Right lobe of liver (tissue), 6 donors: ENCODE data around the gene TEDC1. TPM values are rescaled to one million over a fixed set of nuclear protein-coding genes. Genes with fewer than 3 reads are reported as not detected.

Experiments used
- ATAC-seq, 4 donors: fragments of 200-7000 bp; cut with Tn5 transposase; one replicate each; pipeline ENCODE4 v1.9.1; 2020; ENCODE audit warnings: mild to moderate bottlenecking in 4 of 4, moderate library complexity in 4 of 4
- DNase-seq, 3 donors: peaks; one replicate each; pipeline ENCODE4 v3.0.0-alpha.2; 2020
- H3K27ac ChIP-seq, 3 donors: fragments of 200-600 bp; one replicate each; pipeline ENCODE4 v1.8.0; 2022
- H3K27me3 ChIP-seq, 2 donors: fragments of 200-600 bp; one replicate each; pipeline ENCODE4 v1.8.0; 2022
- H3K36me3 ChIP-seq, 4 donors: fragments of 200-600 bp; sonication (generic) in 1 of 4; one replicate each; pipeline versions ENCODE4 v1.5.1 to v1.8.0; 2017 to 2022; ENCODE audit warnings: control low read depth in 1 of 4
- H3K4me1 ChIP-seq, 4 donors: fragments of 200-600 bp; sonication (generic) in 1 of 4; one replicate each; pipeline versions ENCODE4 v1.5.1 to v1.8.0; 2017 to 2022; ENCODE audit warnings: control low read depth in 1 of 4
- H3K4me3 ChIP-seq, 3 donors: fragments of 200-600 bp; one replicate each; pipeline ENCODE4 v1.8.0; 2022
- H3K9me3 ChIP-seq, 4 donors: fragments of 200-600 bp; sonication (generic) in 1 of 4; one replicate each; pipeline versions ENCODE4 v1.5.1 to v1.8.0; 2017 to 2022; ENCODE audit warnings: control low read depth in 1 of 4
- POLR2A ChIP-seq: fragments of 450-650 bp; IDR thresholded peaks from one replicate; pipeline ENCODE4 v1.6.1; 2017; ENCODE audit warnings: antibody characterized with exemption, mild to moderate bottlenecking
- WGBS: methylation state at CpG from one replicate; pipeline ENCODE4 v1.1.6; 2018; ENCODE audit warnings: low coverage, low lambda C conversion rate; ENCODE audit not compliant: insufficient coverage; ENCODE audit errors: missing lambda C conversion rate; 5-methylcytosine and 5-hydroxymethylcytosine counted together
- intact Hi-C, 2 donors: fragments of 100-400 bp; cut with DNase I; formaldehyde crosslinking; loops; one replicate each; pipeline versions ENCODE4 v1.11.2 to v1.14.1; 2022
- total RNA-seq, 6 experiments: library from RNA; depleted of rRNA in 2 of 6; stranded (reverse); fragments of >200 nt in 2 of 6; fragmentation: NEBNext Ultra II Directional in 3 of 6; extraction: Animal tissue kit (Norgen Biotek cat#: 25700) in 3 of 6; gene quantifications; one replicate each; pipeline versions ENCODE4 v1.1.0 to v1.2.4, GENCODE V29; 2016 to 2023
- TF ChIP-seq, protein P1 (sequence below), 4 donors: fragments of 200-600 bp in 3 of 4; fragments of 450-650 bp in 1 of 4; IDR thresholded peaks; one replicate each; pipeline versions ENCODE4 v1.5.1 to v1.8.0; 2016 to 2022; ENCODE audit warnings: antibody characterized with exemption in 4 of 4, mild to moderate bottlenecking in 2 of 4
- donor health status: DM: no; HTN: yes; CAD: no.
- donor health status: DM: no; HTN: no; CAD: no.
- donor health status: DM: no; HTN: no; CAD: no.
- donor health status: DM: no; HTN: yes; CAD: no.
- donor health status: DM: no; HTN: yes; CAD: no.

TEDC1 gene
- total RNA-seq, 6 experiments from 2014 or later = 2.2 to 8.1 (median 3.9) TPM

GRCh38 chr14:105460616-105461015 lies 30.4 kb upstream of the TEDC1 start:
- no peak for TF ChIP-seq POLR2A
- TF ChIP-seq, protein P1, sequence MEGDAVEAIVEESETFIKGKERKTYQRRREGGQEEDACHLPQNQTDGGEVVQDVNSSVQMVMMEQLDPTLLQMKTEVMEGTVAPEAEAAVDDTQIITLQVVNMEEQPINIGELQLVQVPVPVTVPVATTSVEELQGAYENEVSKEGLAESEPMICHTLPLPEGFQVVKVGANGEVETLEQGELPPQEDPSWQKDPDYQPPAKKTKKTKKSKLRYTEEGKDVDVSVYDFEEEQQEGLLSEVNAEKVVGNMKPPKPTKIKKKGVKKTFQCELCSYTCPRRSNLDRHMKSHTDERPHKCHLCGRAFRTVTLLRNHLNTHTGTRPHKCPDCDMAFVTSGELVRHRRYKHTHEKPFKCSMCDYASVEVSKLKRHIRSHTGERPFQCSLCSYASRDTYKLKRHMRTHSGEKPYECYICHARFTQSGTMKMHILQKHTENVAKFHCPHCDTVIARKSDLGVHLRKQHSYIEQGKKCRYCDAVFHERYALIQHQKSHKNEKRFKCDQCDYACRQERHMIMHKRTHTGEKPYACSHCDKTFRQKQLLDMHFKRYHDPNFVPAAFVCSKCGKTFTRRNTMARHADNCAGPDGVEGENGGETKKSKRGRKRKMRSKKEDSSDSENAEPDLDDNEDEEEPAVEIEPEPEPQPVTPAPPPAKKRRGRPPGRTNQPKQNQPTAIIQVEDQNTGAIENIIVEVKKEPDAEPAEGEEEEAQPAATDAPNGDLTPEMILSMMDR (IDR thresholded peaks at IDR 0.05) = no peak
- Histone ChIP-seq H3K4me1 (no peaks in the 10 kb centered on the region), H3K27me3 (no peaks in the 10 kb centered on the region), H3K9me3 (no peaks in the 10 kb centered on the region), H3K4me3 (no peak overlapping the region), H3K27ac (no peak overlapping the region), H3K36me3 (peaks cover 0 to 19% (median 8%) of the 10 kb centered on the region in 4 donors)
- DNase-seq (no peak), ATAC-seq (no peak)
- WGBS = 96% methylated on average over 12 of the region's 17 CpGs
- intact Hi-C loops = no loop called here

GRCh38 chr14:105461903-105462302 lies 29.1 kb upstream of the TEDC1 start:
- H3K9me3 ChIP-seq = no peaks in the 10 kb centered on the region
- H3K27me3 ChIP-seq = no peaks in the 10 kb centered on the region
- H3K36me3 ChIP-seq = peaks cover 0 to 19% (median 8%) of the 10 kb centered on the region in 4 donors
- ATAC-seq (no peak), DNase-seq (no peak)
- TF ChIP-seq, protein P1 (IDR thresholded peaks at IDR 0.05) = no peak
- no peak for TF ChIP-seq POLR2A
- no peak overlapping the region for H3K27ac ChIP-seq
- WGBS = 92% methylated on average over 2 of the region's 18 CpGs
- H3K4me1 ChIP-seq = no peaks in the 10 kb centered on the region
- H3K4me3 ChIP-seq = no peak overlapping the region
- intact Hi-C loops = no loop called here

DNA sequence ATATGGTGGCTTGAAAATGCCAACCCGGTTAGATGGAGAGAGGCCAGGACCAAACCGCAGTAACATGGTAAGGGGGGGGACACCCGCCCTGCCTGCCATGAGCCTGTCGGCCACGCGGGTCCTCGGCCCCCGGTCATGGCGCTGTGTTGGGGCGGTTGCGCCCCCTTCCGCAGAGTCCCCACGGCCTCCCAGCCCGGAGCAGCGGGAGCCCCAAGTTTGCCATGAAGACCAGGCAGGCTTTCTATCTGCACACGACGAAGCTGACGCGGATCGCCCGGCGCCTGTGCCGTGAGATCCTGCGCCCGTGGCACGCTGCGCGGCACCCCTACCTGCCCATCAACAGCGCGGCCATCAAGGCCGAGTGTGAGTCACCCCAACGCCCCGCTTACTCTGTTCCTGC lies 26.5 kb upstream of the TEDC1 start:
- H3K27ac ChIP-seq = no peak overlapping the region
- no peaks in the 10 kb centered on the region for H3K27me3 ChIP-seq
- DNase-seq (no peak), ATAC-seq (no peak)
- H3K4me3 ChIP-seq = no peak overlapping the region
- H3K4me1 ChIP-seq = peaks cover 0 to 15% (median 0%) of the 10 kb centered on the region in 4 donors
- TF ChIP-seq POLR2A = no peak
- TF ChIP-seq, protein P1 (IDR thresholded peaks at IDR 0.05) = no peak
- intact Hi-C loops = no loop called here
- no CpG with 5 or more reads among the region's 33 CpGs for WGBS
- H3K9me3 ChIP-seq = no peaks in the 10 kb centered on the region
- peaks cover 0 to 19% (median 6%) of the 10 kb centered on the region in 4 donors for H3K36me3 ChIP-seq

GRCh38 chr14:105465209-105466031 lies 25.6 kb upstream of the TEDC1 start:
- H3K36me3 ChIP-seq = peaks cover 0 to 24% (median 5%) of the 10 kb centered on the region in 4 donors
- H3K27ac ChIP-seq = no peak overlapping the region
- DNase-seq (no peak), ATAC-seq (no peak)
- H3K4me3 ChIP-seq = no peak overlapping the region
- TF ChIP-seq, protein P1 (IDR thresholded peaks at IDR 0.05) = no peak
- intact Hi-C loops = no loop called here
- H3K4me1 ChIP-seq = peaks cover 0 to 15% (median 0%) of the 10 kb centered on the region in 4 donors
- WGBS = 60% methylated on average over 1 of the region's 20 CpGs
- no peaks in the 10 kb centered on the region for H3K9me3 ChIP-seq
- H3K27me3 ChIP-seq = no peaks in the 10 kb centered on the region
